HG02798 (cell line): ENCODE data around the gene POU6F2.

ENCODE experiments used
- ATAC-seq: cut with Tn5 transposase; IDR thresholded peaks from one replicate; pipeline ENCODE4 v1.9.1; 2021; ENCODE audit warnings: mild to moderate bottlenecking; ENCODE audit not compliant: unreplicated experiment, poor library complexity

POU6F2 gene

GRCh38 chr7:39056153-39056552, 78.4 kb downstream of the POU6F2 start:
- ATAC-seq, result no peak

- no peak for ATAC-seq
Observed at GRCh38 chr7:39062811-39063210, 85.1 kb downstream of the POU6F2 start.

DNA sequence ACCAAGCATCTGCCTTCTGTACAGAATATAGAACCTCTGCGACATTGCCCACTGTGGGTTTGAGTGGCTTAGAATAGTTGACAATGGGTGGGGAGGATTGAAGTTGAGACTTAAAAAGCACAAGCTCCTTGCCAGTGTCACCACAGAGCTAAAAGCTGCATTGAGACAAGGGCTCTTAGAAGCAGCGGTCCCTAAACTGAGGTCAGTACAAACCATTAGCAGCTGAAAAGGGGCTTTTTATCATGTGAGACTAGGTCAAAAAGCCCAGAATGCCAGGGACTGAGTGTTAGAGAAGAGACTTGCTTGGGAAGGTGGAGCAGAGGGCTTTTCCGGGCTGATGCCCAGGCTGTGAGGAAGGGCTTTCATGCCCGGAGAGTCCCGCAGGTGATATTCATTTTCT, 91.3 kb downstream of the POU6F2 start:
- ATAC-seq, result no peak

DNA sequence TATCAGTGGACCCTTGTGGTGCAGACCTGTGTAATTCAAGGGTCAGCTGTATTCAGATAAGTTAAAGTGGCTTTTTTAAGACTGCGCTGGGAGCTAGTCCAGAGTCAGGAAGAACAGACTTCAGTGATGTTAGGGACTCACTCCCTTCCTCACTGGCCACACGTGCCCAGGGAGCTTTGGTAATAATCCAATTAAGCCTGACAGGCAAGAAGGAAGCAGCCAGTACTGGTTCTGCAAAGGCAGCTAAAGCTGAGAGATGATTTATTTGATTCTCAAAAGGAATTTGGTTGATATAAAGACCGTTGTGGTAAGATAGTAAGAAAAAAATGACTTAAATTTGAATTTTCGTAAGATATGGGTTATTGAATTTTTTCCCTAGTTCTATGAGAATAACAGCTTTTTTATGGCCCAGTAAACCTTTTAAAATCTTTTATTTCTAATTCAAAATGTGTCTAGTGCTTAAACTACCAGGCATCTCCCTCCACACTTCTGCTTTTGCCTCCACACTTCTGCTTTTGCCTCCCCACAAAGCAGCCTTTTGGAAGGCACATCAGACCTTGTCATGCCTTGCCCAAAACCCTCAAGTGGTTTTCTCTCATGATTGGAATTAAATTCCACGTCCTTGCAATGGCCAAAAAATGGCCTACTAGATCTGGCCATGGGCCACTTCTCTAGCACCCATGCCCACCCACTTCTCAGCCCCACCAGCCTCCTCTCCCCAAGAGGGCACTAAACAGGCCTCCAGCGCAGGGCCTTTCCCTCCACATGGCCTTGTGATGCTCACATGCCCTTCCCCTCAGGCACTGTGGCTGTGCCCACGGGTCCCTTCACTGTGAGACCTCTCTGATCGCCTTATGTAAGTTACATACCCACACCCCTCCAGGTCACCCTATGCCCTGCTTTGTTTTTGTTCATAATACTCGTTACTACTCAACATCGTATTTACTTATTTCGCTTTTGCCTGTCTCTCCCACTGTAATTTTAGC, 92.5 kb downstream of the POU6F2 start:
- ATAC-seq, result no peak

GRCh38 chr7:39071116-39071515, 93.4 kb downstream of the POU6F2 start:
- ATAC-seq, result no peak

DNA sequence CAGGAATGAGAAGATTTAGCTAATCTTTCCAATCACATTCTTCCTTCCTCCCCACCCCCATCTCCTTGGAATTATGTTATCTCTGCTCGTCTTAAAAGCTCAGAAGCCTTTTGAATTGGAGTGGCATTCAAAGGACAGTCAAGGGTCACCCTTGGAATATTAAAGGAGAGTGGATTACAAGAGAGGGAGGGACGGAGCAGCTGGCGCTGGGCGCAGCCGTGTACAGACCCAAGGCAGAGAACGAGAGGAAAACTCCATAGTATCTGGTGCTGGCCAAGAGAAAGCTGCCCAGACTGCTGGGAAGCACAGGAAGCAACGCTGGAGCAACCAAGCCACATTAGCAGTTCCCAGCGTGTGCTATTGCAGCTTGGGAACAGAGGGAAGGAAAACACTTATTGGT, 95.7 kb downstream of the POU6F2 start:
- no peak for ATAC-seq

GRCh38 chr7:39075210-39075609, 97.5 kb downstream of the POU6F2 start:
- ATAC-seq, result no peak

GRCh38 chr7:39083781-39084180, 106.1 kb downstream of the POU6F2 start:
- ATAC-seq, result no peak

GRCh38 chr7:39084349-39084748, 106.6 kb downstream of the POU6F2 start:
- no peak for ATAC-seq

DNA sequence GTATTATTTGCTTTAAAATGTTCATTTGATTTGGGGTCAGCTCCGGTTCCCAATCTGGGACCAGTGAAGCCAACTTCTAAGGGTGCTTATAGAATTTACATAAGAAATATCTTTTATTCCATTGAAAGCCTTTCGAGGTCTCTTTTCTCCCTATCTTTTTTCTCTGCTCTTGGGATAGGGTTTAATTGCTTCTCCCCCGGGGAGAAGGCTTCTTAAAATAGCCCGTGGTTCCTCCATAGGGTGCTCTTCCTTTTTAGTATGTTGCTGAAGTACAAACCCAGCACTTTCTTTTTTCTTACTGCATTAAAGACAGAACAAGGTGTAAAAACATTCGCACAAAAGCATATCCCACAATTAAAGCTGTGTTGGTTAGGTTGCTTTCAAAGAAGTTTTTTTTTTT, 107.5 kb downstream of the POU6F2 start:
- ATAC-seq, result no peak

DNA sequence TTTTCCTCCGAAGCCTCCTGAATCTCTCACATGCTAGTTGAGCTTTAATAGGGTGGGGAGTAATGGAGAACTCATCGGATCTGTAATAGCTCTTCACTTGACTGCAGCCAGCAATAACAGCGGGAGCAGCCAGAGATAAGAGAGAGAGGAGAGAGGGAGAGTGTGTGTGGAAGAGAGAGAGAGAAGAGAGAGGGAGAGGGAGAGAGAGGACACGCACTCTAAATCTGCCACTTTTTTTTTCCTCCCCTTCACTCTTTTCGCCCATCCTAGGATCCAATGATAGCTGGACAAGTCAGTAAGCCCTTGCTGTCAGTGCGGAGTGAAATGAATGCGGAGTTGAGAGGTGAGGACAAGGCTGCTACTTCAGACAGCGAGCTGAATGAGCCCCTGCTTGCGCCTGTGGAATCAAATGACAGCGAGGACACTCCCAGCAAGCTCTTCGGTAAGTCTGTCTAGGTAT, 107.9 kb downstream of the POU6F2 start:
- ATAC-seq, result no peak

GRCh38 chr7:39086638-39087360, 109.1 kb downstream of the POU6F2 start:
- no peak for ATAC-seq

GRCh38 chr7:39088730-39089593, 111.3 kb downstream of the POU6F2 start:
- ATAC-seq, result no peak

- ATAC-seq, result no peak
Observed at GRCh38 chr7:39091145-39091544, 113.4 kb downstream of the POU6F2 start.

DNA sequence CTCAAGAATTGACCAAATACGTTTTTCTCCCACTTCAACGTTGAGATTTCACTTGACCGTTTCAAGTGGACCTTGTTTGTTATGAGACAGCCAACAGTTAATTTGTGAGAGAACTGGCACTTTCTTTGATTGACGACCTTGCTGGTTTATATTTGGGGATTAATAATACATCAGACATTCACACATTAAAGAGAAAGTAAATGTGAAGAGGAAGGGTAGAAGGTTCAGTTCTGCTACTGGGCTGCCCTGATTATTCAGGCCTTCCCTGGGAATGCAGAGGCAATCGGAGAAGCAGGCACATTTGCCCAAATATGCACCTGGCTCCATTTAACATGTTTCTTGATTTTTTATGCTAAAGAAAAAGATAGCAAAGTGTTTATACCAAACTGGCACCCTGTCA, 114.1 kb downstream of the POU6F2 start:
- no peak for ATAC-seq

DNA sequence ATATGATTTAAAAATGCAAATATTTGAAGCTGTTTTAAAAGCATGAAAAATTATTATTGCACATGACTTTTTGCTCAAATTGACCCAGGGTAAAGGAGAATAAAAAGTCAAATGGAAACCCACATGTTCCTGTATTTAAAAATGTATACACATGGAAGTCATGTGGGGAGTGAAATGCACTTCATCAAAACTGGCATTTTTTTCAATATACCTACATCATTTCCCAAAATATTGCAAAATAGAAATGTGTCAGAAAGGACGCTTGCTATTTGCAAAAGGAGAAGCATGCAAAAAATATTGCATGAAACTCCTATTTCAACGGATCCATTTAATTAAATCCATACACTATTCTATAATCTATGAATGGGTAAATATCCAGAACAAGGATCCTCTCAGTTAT, 117.0 kb downstream of the POU6F2 start:
- no peak for ATAC-seq

GRCh38 chr7:39095875-39096619, 118.3 kb downstream of the POU6F2 start:
- no peak for ATAC-seq

GRCh38 chr7:39098506-39098905, 120.8 kb downstream of the POU6F2 start:
- no peak for ATAC-seq

DNA sequence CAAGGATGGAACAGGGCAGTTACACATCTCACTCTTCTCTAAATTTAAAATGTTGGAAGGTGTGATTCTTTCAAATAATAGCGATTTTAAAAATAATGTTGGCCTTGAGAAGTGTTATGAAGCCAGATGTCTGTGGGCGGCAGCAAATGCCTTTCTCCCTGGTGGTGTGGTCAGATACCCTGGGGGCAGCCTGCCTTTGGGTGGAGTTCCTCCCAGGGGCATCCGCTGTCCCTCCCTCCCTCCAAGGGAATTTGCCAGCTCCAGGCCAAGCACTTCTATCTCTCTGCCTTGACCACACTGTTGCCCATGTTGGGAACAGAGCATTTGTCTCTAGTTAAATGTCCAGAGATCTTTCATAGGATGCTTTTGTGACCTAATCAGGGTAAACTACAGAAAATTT, 121.4 kb downstream of the POU6F2 start:
- ATAC-seq, result no peak

- ATAC-seq, result no peak
Observed at GRCh38 chr7:39100270-39100669, 122.6 kb downstream of the POU6F2 start.
